ENCODE results near the gene ABCD4.
"Not testable (repeated sequence)": the region's sequence is repeated elsewhere in the genome, so short reads cannot be mapped to it uniquely, and the experiment has no call there.

Gene ABCD4

DNA sequence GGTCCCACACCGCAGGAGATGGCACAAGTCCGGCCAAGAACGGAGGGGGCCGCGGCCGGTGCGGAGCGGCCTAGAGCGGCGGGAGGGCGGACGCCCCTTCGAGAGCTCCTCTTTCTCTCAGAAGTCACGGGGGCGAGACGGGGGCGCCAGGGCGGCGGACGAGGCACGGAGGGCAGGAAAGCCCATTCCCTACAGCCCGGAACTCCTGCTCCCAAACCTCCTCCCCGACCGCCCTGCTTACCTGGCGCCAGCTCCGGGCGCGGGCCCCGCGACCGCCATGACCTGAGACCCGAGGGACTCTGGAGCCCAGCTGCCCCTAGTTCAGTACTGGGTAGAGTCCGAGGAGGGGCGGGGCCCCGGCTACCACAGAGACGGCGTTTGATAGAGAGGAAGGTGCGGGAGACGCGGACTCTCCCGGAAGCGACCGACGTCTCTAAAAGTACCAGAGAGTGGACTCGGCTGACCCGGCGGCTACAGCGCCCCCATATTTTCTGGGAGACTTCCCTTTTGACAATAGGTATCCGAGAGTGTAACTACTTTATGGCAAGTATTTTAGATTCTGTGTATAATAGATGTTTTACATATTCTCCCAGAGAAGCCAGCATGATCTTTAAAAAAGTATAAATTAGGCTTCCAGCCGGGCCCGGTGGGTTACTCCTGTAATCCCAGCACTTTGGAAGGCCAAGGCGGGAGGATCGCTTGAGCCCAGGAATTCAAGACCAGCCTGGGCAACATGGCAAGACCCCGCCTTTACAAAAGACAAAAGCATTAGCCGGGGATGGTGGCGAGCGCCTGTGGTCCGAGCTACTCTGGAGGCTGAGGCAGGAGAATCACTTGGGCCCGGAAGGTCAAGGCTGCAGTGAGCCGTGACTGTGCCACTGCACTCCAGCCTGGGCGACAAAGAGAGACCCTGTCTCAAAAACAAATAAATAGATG lies at the start of gene ABCD4:
Gene ABCD4 (minus strand): TSS at position 301 of the 936 bp plus-strand sequence. CDS start 22 bp downstream, at position 279.
- DNase-seq, result peak; percentile 77 to 78

GRCh38 chr14:74350928-74351323 lies 48.2 kb upstream of the ABCD4 start:
- no peak for DNase-seq

GRCh38 chr14:74350211-74350927 lies 47.6 kb upstream of the ABCD4 start:
- DNase-seq, result no peak

- DNase-seq, result no peak
Observed at GRCh38 chr14:74349757-74350156, 47.0 kb upstream of the ABCD4 start.

DNA sequence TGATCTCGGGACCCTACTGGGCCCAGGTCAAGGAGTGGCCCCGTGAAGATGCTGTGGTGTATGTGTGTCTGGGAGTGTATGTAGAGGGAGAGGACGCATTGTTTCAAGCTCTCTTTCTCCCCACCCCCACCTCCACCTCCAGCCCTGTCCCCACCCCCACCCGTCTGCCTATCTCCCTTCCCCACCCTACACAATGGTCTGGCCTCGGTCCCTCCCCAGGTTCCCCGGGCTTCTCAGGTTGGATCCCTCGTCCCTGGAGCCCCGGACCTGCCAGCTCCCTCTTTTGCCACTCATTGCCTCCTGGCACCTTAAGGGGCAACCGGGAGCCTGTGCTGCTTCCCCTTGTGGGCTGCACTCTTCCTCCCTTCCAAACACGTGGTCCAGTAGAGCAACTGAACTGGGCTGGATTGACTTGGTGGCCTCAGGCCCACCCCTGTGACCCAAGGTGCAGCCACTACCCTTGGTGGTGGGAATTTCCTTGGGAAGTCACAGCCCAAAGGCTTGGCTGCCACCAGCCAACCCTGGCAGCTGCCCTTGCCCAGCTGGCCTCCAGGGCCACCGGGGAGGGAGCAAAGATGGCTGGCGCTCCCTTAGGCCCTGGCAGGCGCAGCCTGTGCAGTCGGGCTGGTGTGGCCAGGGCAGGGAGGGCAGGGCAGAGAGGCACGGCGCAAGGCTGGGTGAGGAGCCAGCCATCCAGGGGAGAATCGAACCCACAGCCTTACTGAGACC lies 46.2 kb upstream of the ABCD4 start:
- no peak for DNase-seq

DNA sequence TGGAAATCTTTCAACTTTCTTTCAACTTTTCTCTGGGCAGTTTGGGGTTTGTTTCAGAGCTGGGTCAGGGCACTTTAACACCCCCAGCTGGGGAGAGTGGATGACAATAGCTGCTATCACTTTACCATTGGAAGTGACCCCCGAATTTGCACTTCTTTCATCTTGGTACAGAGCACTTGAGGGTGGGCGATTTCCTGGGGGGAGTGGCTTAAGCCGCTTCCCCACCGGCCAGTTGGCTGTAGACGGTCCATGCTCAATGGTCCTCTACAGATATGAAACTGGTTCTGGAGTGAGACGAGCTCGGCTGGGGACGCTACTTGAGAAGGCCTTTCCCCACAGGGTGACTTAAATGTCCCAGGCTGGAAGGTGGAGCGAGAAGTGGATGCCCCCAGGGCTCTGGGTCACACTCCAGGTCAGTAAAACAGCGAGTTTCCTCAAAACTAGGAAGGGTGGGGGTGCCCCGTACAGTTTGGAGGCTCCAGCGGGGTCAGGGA lies 45.6 kb upstream of the ABCD4 start, which contains the start of gene VRTN:
Gene VRTN (plus strand): TSS at position 231 of the 494 bp plus-strand sequence. CDS start 8,313 bp downstream, outside the sequence.
- DNase-seq, result no peak

DNA sequence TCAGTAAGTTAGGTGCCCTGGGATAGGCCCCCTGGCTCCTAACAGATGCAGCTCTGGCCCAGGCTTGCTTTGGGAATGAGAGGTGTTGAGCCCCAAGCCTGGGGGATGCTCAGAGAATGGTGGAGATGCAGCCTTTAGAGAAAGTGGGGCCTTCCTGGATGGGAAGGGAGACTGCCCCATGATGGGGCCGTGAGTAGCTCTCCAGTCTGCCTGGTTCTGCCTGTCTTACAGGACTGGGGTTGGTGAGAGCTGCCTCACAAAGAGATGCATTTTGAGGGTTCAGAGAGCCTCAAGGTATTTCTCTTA lies 45.0 kb upstream of the ABCD4 start:
- DNase-seq, result no peak

- no peak for DNase-seq
Observed at GRCh38 chr14:74347097-74347794, 44.5 kb upstream of the ABCD4 start.

DNA sequence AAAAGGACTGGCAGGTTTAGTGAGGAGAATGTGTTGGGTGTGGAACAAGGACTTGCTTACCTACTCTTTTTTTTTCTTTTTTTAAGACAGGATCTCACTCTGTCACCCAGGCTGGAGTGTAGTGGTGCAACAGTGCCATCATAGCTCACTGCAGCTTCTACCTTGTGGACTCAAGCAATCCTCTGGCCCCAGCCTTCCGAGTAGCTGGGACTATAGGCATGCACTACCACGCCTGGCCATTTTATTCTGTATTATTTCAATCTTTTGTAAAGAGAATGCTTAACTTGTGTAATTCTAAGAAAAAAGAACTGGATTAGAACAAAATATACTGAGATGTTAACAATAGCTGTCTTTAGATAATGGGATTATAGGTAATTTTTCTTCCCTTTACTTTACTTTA lies 43.6 kb upstream of the ABCD4 start:
- no peak for DNase-seq

- DNase-seq, result no peak
Observed at GRCh38 chr14:74333909-74334308, 31.2 kb upstream of the ABCD4 start.

GRCh38 chr14:74329950-74330552 lies 27.3 kb upstream of the ABCD4 start:
- not testable (repeated sequence) for DNase-seq

DNA sequence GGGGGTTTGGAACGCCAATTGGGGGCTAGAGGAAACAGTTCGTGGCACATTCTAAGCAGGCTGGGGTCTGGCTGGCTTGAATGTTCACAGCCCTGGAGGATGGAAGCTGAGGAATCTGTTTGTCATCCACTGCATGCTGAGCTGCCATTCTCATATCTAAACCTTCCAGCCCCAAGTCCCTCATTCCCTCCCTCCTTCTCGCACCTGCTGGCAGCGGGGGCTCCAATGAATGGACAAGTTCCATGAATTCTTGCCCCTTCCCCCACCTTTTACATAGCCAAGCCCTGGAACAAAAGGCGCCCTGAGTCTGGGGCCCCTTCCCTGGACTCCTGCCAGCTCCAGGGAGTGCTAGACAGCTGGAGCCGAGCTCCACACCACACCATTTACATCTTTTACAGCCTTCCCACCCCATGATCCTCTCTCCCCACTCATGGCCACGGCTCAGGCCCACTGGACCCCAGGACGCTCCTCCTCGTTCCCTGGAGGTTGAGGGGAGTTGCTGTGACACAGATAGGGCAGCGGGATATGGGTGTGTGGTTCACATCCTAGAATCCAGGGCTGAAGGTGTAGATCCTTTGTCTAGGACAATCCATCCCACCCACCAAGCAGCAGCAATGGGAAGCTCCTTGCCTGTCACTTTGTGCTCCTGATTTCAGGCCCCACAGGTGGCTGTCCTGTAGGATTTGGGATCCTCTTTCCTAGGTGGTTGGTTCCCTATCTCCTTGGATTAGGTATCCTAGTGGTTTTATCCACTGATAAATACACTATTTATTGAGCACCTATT lies 23.8 kb upstream of the ABCD4 start:
- DNase-seq, result no peak

DNA sequence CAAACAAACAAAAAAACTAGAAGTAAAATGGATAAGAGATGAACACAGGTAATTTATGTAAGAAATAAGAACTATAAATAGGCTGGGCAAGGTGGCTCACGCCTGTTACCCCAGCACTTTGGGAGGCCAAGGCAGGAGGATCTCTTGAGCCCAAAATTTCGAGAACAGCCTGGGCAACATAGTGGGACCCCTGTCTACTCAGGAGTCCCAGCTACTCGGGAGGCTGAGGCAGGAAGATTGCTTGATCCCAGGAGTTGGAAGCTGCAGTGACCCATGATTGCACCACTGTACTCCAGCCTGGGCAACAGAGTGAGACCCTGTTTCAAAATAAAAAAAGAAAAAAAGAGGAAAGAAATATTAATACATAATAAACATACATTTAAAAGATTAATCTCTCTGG lies 22.7 kb upstream of the ABCD4 start:
- no peak for DNase-seq

DNA sequence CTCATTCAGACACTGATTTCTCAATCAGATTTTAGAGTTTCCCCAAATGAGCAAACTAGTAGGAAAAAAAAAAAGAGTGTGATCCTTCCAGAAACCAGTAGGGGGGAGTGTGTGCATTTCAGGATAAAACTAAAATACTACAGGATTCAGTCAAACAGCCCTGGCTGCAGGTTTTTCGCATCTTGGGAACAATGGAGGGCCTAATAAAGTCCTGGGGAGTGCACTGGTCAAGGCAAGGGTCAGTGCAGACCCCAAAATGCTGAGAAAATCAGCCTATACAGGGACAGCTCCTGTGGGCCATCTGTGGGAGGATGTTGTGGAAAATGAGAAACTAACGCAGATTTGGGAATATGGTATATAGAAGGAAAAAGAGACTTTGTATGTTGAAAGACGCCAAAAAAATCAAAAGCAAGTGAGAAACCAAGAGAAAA lies 22.2 kb upstream of the ABCD4 start:
- no peak for DNase-seq

GRCh38 chr14:74314576-74314975 lies 11.8 kb upstream of the ABCD4 start:
- DNase-seq, result no peak

GRCh38 chr14:74313601-74314000 lies 10.9 kb upstream of the ABCD4 start:
- DNase-seq, result no peak

DNA sequence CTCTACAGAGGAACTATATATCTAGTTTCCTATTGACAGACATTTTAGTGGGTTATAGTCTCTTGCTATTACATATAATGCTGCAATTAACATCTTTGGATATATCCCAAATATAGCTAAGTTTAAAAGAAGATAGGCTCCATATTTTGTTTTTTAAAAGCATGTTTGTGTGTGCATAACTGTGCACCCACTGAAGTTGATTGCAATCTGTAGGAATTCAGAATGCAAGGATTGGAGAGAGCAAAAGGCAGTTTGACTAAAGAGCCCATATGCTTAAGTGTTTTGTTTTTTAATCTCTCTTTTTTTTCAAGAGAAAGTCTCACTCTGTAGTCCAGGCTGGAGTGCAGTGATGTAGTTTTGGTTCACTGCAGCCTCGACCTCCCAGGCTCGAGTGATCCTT lies 9.4 kb upstream of the ABCD4 start:
- DNase-seq, result no peak

- no peak for DNase-seq
Observed at GRCh38 chr14:74309125-74310022, 6.6 kb upstream of the ABCD4 start.

DNA sequence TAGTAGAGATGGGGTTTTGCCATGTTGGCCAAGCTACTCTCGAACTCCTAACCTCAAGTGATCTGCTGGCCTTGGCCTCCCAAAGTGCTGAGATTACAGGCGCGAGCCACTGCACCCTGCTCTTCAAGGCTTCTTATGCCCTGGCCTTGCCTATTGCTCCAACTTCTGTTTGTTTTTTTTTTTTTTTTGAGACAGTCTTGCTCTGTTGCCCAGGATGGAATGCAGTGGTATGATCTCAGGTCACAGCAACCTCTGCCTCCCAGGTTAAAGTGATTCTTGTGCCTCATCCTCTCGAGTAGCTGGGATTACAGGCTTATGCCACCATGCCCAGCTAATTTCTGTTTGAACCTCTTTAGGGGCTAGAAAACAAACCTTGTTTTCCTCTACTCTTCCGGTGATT lies 6.0 kb upstream of the ABCD4 start:
- DNase-seq, result no peak

- no peak for DNase-seq
Observed at GRCh38 chr14:74302152-74302628, 544 bp downstream of the ABCD4 start.
